Measurements from ENCODE around the gene ZMAT5. TPM values are rescaled to one million over a fixed set of nuclear protein-coding genes. Genes with fewer than 3 reads are reported as not detected.
A peak's percentile ranks its signal among the peaks of the same experiment; 100 is the strongest.

ZMAT5 gene
- total and polyA plus RNA-seq, 9 of the 15 experiments (the other 6 are each of a cell fraction or from before 2014, with no cell fraction given), result 2.0 to 25.2 (median 11.9) TPM

DNA sequence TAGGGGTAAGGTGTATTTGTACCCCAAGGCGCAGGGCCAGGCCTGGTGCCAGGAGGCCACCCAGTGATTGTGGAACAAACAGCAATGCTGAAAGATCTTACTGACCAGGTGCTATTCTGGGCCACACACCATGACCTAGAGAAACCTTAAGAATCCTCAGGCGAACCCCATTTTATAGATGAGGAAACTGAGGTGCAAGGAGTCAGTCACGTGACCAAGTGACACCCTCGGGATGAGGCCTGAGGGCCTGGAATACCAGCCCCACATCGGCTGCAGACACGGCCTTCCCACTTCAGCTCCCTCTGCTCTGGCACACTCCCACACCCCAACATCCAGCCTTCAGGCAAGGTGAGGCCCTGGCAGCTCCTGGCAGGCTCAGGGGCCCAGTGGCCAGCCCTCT lies 33.9 kb downstream of the ZMAT5 start:
- ChIA-PET CTCF (ENCODE audit: low intra/inter-chr PET ratio) (no interaction called here), POLR2A (interaction anchor here (0.6 kb wide), 1 partner anchor 13 kb away, joined by 4 read pairs; no protein-coding TSS in a partner anchor)
- Histone ChIP-seq H3K4me3 (no peak overlapping the region), H3K27ac (ENCODE audit: extremely low read depth, low read depth, low read length) (no peak overlapping the region), H3K9ac (ENCODE audit: insufficient read depth in 1 of 2, low read depth in 2 of 2, low read length in 2 of 2) (no peak overlapping the region), H3K4me1 (replicated peaks in 1 of 2; ENCODE audit: control insufficient read depth in 2 of 2, insufficient read depth in 2 of 2, low read length in 2 of 2) (peaks cover 5 to 30% of the 10 kb centered on the region in 2 experiments; a peak in 4 of 5 replicates), H3K4me2 (ENCODE audit: insufficient read depth, low read length) (no peak overlapping the region), H3K9me1 (ENCODE audit: control insufficient read depth, insufficient read depth, low read length) (no peaks in the 10 kb centered on the region), H4K20me1 (replicated peaks; ENCODE audit: control insufficient read depth, insufficient read depth, low read length) (no peaks in the 10 kb centered on the region), H2AFZ (ENCODE audit: low read depth, low read length) (no peak overlapping the region), H3K9me3 (replicated peaks; ENCODE audit: control insufficient read depth, insufficient read depth, low read depth, low read length) (no peaks in the 10 kb centered on the region), H3K27me3 (ENCODE audit: control insufficient read depth in 2 of 2, insufficient read depth in 2 of 2, low read length in 2 of 2) (no peaks in the 10 kb centered on the region), H3K36me3 (ENCODE audit: control insufficient read depth, insufficient read depth, low read length) (no peaks in the 10 kb centered on the region), H3K79me2 (ENCODE audit: control insufficient read depth, insufficient read depth, low read length) (no peaks in the 10 kb centered on the region)
- TF ChIP-seq, protein P1, sequence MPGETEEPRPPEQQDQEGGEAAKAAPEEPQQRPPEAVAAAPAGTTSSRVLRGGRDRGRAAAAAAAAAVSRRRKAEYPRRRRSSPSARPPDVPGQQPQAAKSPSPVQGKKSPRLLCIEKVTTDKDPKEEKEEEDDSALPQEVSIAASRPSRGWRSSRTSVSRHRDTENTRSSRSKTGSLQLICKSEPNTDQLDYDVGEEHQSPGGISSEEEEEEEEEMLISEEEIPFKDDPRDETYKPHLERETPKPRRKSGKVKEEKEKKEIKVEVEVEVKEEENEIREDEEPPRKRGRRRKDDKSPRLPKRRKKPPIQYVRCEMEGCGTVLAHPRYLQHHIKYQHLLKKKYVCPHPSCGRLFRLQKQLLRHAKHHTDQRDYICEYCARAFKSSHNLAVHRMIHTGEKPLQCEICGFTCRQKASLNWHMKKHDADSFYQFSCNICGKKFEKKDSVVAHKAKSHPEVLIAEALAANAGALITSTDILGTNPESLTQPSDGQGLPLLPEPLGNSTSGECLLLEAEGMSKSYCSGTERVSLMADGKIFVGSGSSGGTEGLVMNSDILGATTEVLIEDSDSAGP (CRISPR knock-in tag; IDR thresholded peaks at IDR 0.05), result no peak
- TF ChIP-seq HMBOX1 (IDR thresholded peaks at IDR 0.05) (no peak), CBX2 (IDR thresholded peaks at IDR 0.05; ENCODE audit: insufficient read depth, low read length, poor library complexity, severe bottlenecking) (no peak), SREBF2 (CRISPR knock-in tag; IDR thresholded peaks at IDR 0.05) (no peak), KLF6 (CRISPR knock-in tag; IDR thresholded peaks at IDR 0.05; ENCODE audit: borderline replicate concordance) (no peak), RAD51 (IDR thresholded peaks at IDR 0.05; ENCODE audit: borderline replicate concordance, low read depth) (peak; percentile 18; the same call in 1 of the 2 replicates), ZKSCAN8 (CRISPR knock-in tag; IDR thresholded peaks at IDR 0.05) (no peak), TFE3 (CRISPR knock-in tag; IDR thresholded peaks at IDR 0.05) (peak; percentile 27; the same call in 1 of the 2 replicates), PHF20 (IDR thresholded peaks at IDR 0.05; ENCODE audit: partially characterized antibody) (no peak)
- TF ChIP-seq, protein P2, sequence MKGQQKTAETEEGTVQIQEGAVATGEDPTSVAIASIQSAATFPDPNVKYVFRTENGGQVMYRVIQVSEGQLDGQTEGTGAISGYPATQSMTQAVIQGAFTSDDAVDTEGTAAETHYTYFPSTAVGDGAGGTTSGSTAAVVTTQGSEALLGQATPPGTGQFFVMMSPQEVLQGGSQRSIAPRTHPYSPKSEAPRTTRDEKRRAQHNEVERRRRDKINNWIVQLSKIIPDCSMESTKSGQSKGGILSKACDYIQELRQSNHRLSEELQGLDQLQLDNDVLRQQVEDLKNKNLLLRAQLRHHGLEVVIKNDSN (CRISPR knock-in tag; IDR thresholded peaks at IDR 0.05), result peak; percentile 41; the same call in 1 of the 2 replicates
- ATAC-seq (no peak), FAIRE-seq (no peak), DNase-seq (ENCODE audit: extremely low read depth in 1 of 4, low spot score in 3 of 4) (no peak)
- in situ Hi-C loops (cut with MboI), result no loop called here
- whole genome bisulfite sequencing (ENCODE audit: insufficient coverage, low coverage, missing lambda C conversion rate), result 48% methylated on average over 3 of the region's 6 CpGs
- intact Hi-C loops (cut with micrococcal nuclease), result no loop called here
- BruUV-seq (replicated peaks), result no TSS peak
